Measurements from ENCODE around the gene SEC31A.

Gene SEC31A

DNA sequence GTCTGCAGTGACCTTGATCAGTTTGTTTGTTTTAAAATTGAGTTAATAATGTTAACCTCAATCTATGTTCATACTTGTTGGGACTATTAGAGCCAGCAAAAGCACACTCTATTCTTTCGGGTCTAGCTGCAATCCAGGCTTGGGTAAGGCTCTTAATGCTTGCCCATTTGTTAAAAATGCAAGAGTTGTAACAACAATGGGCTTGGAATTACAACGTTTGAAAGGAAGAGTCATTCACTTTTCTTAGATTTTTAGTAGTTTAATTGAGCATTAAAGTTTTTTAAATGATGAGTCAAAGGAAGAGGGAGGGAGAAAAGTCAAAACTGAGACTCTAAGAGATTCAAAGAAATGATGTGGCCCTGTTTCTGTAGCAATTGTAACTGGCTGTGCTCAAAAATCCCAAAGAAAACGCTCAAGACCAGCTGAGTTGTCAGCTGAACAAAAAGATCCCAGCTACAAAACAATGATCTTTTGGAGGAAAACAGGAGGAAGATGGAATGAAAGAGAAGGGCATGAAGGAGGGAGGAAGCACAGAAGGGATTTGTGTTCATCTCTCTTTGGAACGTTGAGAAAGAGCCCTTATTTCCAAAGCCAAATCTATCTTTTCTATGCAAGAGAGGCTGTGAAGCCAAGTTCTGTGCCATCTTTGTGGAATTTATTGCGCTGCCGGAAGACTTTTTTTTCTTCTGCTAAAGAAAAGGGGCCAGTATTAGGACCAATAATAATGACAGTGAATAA lies 97.9 kb downstream of the SEC31A start:
- DNase-seq (ENCODE audit: low read depth) = no peak

GRCh38 chr4:82791179-82791578 lies 99.8 kb downstream of the SEC31A start:
- no peak for DNase-seq (ENCODE audit: low read depth)

- DNase-seq (ENCODE audit: low read depth) = no peak
Measured at GRCh38 chr4:82790060-82790660, 100.8 kb downstream of the SEC31A start.

GRCh38 chr4:82789025-82789776 lies 101.8 kb downstream of the SEC31A start:
- no peak for DNase-seq (ENCODE audit: low read depth)

- DNase-seq (ENCODE audit: low read depth) = no peak
Measured at GRCh38 chr4:82787342-82787741, 103.6 kb downstream of the SEC31A start.

DNA sequence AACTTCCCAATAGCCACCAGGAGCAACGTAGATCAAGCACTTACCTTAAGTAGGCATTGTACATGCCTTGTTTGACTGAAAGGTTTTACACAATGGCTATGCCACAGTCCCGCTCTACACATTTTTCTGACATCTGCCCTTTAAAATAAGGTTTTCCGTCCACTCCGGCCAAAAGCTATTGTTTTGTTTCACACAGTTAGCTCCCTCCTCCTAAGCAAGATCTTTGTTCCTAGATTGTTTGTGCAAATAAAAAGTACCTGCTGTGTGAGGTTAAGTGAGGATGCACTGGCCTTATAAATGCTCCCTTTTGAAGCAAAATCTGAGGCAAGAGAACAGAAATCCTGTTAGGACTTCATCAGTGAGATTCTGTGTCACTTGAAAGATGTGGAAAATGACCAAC lies 104.1 kb downstream of the SEC31A start:
- DNase-seq (ENCODE audit: low read depth) = no peak

GRCh38 chr4:82785611-82786400 lies 105.1 kb downstream of the SEC31A start:
- no peak for DNase-seq (ENCODE audit: low read depth)

- DNase-seq (ENCODE audit: low read depth) = no peak
Measured at GRCh38 chr4:82784681-82785610, 106.0 kb downstream of the SEC31A start.

GRCh38 chr4:82782626-82783345 lies 108.2 kb downstream of the SEC31A start:
- no peak for DNase-seq (ENCODE audit: low read depth)

- DNase-seq (ENCODE audit: low read depth) = no peak
Measured at GRCh38 chr4:82780752-82781231, 110.2 kb downstream of the SEC31A start.

GRCh38 chr4:82780170-82780751 lies 110.7 kb downstream of the SEC31A start:
- DNase-seq (ENCODE audit: low read depth) = no peak

DNA sequence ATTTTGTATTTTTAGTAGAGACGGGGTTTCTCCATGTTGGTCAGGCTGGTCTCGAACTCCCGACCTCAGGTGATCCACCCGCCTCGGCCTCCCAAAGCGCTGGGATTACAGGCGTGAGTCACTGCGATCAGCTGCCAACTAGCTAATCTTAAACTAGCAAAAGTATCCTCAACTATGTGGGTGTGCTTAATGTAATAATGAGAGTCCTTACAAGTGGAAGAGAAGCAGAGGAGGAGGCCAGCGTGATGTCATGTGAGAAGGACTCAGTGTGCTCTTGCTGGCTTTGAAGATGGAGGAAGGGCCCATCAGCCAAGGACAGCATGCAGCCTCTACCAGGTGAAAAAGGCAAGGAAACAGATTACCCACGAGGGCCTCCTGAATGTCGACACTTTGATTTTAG lies 111.9 kb downstream of the SEC31A start:
- DNase-seq (ENCODE audit: low read depth) = no peak

DNA sequence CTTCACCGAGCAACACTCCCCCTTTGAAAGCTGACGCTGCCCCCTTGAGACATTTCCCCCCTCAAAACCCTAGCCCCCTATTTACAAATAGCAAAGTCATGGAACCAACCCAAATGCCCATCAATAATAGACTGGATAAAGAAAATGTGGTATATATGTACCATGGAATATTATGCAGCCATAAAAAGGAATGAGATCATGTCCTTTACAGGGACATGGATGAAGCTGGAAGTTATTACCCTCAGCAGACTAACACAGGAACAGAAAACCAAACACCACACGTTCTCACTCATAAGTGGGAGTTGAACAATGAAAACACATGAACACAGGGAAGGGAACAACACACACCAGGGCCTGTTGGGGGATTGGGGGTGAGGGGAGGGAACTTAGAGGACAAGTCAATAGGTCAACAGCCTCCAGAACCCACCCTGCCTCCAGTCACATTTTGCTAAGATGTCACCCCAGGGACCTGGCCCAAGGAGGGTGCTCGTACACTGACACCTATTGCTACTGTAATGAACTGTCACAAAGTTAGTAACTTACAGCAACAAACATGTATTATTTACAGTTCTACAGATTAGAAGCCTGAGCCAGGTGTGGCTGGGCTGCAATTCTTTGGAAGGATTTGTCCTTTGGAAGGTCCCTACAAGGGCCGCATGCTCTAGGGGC lies 113.0 kb downstream of the SEC31A start:
- DNase-seq (ENCODE audit: low read depth) = no peak

- no peak for DNase-seq (ENCODE audit: low read depth)
Measured at GRCh38 chr4:82776925-82777542, 113.9 kb downstream of the SEC31A start.

- no peak for DNase-seq (ENCODE audit: low read depth)
Measured at GRCh38 chr4:82775243-82775642, 115.7 kb downstream of the SEC31A start.

DNA sequence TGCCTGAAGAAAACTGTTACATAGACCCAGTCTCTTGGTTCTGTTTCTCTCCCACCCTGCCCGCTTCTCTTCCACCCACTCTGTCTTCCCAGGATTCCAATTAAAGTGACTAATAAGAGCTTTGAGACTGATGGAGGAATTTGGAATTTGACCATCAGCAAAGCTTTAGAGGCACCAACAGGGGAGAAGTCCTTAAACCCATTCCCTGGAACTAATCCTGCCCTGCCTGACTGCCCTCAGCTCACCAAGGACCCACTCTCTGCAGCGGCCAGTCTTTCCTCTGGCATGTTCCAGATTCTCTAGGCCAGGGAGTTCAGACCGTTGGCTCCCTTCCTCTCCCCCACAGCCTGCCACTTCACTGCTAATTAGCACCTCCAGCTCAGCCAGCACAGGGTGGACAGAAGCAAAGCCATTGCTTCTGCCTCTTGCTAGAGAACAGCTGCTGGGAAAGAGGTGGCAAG lies 116.2 kb downstream of the SEC31A start:
- DNase-seq (ENCODE audit: low read depth) = no peak

DNA sequence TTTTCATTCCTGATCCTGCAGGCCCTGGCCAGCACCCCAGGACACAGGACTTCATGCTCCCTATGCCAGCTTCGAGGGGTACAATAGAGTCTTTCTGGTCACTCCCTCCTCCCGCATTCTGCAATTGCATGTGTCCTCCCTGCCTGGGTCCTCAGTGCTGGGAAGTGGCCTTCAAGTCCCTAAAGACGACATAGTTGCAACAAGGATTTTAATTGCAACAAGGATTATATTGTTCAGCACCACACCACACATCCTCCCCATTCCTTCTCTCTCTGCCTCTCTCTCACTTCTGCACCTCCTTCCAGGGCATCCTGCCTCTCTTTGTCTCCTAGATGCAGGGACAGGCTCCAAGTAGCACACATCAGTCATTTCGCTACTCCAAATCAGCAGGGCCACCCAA lies 117.9 kb downstream of the SEC31A start:
- no peak for DNase-seq (ENCODE audit: low read depth)

DNA sequence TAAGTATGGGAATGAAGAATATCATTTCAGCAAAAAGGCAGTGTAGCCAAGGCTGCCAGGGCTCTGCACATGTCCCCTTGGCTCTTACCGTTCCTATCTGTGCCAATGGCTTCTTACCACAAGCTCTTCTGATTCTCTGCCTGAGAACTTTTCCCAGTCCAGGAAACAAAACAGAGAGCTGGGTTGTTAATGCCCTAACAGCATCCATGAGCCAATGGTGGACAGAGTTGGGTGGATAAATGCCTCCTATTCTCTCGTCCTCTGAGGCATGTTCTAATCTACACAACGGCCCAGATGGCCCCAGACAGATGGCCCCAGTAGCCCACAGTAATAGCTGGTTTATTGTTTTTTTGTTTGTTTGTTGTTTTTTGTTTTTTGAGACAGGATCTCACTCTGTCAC lies 120.3 kb downstream of the SEC31A start:
- DNase-seq (ENCODE audit: low read depth) = no peak
